IPS-NIHi11 (cell line): ENCODE results near the gene AMPH.

Source experiments
- DNase-seq: peaks from one replicate; pipeline ENCODE4 v3.0.0; 2012; ENCODE audit warnings: mixed read lengths, low spot score

AMPH gene

DNA sequence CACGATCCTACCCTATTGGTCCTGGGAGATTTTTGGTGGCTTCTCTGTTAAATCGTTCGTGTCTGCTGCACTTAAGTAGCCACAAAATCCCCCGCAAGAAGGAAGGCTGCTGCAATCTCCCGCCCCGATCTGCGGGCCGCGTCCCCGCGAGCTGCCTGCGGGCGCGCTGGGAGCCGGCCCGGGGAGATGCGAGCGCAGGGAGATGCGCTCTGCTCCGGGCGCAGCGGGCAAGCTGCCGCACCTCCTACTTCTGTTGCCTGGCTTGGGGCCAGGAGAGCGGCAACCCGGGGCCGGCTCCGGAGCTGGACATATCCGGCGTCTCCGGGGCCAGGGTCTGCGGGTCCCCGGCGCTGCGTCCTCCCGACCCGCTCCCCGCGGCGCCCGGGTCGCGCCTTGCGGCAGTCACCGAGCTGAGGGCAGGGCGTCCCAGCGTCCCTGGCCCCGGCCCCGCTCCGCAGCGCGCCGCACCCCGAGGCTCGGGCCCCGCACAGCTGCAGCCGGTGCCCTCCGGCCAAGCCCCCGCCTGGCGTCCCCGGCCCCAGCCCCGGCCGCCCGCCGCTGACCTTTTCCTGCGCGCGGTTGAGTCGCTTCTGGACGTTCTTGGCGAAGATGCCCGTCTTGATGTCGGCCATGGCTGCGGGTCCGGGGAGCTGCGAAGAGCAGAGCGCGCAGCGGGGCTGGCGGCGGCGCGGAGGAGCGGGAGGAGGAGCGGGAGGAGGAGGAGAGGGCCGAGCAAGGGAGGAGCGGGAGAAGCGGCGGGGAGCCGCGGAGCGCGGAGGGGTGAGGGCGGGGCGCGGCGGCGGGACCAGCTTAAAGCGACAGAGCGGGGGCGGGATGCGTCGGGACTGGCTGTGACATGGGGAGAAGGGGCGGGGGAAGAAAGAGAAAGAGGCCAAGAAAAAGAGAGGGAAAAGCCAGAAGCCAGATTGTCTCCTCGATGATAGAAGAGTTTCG is at the start of gene AMPH:
Gene AMPH (minus strand): TSS at position 654 of the 954 bp plus-strand sequence. CDS start 22 bp downstream, at position 632.
- peak; percentile 82 for DNase-seq

DNA sequence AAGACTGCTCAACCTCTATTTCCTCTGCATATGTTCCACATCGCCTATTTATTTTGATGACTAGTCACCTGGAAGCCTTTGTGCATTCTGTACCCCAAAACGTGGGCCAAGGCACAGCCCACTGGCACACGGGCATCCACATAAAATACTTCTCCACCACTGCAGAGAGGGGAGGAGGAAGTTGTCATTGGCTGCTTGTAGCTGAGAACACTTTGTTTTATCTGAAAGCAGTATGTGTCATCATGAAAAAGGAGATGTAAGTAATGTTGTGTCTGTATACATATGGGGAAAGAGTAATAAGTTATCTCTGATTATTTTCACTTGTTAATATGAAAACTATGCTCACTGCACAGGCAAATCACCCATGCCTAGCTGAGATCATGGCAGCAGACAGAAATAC is 48.2 kb upstream of the AMPH start:
- no peak for DNase-seq

DNA sequence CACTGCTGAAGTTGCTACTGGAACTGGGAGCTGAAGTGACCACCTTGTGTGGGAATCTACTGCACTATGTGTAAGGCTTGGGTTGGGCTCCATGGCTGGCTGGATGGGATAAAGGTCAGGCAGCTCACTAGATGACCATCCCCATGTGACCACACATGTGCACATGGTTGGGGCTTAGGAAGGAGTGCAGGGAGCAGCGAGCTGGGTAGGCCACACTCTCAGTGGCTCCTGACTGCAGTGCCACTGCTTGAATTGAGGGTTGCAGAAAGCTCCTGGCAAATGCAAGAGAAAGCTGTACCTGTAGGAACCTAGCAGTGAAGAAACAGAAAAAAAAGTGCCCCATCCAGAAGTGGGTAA is 47.5 kb upstream of the AMPH start:
- DNase-seq, result no peak

DNA sequence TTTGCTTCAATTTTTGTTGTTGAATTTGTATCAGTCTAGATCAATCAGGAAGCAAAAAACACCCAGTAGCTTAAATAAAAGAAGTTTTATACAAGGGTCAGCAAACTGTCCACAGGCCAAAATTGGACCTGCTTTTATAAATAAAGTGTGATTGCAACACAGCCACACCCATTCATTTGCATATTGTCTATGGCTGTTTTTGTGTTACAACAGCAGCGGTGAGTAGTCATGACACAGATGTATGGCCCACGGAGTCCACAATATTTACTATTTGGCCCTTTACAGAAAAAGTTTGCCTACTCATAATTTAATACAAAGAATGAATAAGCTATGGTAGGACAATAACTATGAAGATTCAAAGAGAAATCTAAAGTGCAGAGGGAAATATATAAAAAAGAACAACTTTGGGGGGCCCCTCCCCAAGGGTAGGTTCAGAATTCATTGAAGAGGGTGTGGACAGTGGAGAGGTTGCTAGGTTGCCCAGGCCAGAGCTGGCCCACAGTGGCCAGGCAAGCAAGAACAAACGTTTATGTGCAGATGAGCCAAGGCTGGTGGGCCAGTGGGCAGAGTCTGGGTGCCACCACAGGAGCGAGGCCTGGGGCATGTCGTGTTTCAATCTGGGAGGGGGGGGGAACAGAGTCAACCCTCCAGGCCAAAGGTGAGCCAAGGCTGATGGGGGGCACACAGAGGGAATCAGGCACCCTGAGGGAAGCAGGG is 47.0 kb upstream of the AMPH start:
- no peak for DNase-seq

DNA sequence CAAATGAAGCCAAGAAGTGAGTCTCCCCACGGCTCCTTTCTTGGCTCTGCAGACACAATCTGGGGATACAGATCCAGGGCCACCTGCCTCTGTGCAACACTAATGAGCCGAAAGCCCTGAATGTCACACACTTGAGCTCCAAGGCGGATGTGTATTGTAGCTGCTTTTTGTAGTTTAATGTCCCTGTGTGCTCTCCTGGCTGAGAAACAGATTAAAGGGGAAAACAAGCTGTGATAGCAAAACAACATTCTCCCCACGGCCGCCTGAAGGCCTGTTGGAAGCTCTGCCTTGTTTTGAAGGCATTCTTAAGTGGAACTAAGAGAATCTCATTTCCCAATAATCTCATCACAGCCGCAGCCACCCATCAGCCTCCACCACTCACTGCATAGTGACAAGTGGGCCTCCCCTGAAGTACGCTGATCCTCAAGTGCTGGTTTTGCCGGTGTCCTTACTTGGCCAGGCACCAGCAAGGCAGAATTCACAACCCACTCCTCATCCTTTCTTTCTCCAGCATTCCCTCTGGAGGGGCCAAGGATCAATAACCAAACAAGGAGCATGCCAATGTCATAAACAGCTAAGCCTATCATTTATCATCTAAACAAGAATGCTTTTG is 44.4 kb upstream of the AMPH start:
- no peak for DNase-seq

DNA sequence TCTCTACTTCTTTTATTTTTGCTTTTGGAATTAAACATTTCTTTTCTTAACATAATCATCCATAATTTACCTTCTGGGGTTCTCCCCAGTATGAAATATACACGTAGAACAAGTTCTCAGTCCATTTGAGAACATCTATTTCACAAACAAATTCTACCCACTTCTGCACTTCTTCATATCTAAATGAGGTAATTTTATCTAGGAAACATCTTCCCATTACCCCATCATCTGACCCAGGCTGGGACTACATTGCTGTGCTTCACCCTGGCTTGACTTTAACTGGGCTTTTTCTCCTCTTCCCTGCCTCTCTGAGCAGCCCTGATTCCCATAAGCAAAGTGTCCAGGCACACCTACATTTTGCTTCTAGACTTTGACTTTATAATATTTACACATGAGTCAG is 43.3 kb upstream of the AMPH start:
- no peak for DNase-seq

DNA sequence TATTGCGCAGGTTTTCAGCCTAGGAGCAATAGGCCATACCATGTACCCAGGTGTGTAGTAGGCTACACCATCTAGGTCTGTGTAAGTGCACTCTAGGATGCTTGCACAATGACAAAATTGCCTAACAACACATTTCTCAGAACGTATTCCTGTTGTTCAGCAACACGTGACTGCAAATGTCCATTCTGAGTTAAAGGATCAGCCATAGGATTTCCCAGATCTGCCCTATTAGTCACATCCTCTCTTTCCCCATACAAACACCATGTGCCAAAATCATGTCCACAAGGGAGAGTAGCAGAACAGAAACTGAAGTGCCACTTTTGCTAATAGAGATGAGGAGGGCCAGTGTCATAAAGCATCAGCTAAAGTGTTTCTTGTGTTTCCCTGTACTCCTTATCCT is 42.6 kb upstream of the AMPH start:
- DNase-seq, result no peak

DNA sequence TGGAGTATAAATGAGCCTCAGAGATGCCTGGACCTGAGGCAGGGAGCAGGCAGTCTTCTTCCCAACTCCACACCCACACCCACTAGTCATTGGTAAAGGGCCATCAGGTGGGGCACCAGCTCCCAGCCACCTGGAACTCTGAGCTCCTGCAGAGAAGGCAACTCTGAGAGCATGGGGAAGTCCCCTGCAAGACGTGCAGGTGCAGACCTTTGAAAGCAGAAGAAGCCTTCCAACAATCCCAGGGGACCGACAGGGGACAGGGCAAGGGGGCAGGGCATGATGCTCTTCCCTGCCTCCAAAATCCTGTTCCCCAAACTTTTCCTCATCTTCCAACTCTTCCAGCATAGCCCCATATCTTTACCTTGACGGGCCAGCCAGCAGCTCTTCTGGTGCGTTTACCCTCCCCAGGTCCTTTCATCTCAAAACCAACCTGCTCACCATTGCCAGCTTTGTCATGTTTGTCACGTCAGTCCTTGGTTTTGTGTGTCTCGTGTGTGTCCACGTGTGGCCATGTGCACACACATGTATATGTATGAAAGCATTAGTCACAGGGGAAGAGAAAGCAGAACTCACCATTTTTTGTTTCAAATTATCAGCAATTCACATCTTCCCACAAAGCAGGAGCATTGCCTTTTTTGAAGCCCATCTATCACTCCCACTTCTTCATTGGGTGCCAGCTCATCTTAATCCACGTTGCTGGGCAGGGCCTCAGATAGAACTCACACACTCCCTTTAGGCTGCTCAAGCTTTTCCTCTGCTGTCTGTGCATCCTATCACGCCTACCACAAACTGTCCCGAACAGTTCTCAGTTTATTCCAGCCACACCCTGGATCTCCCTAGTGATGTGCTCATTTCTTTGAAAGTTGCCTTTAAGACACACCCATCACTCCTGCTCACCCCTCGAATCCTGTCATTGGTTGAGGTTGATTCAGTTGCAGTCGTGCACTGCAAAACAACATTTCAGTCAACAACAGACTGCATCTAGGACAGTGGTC is 41.0 kb upstream of the AMPH start:
- DNase-seq, result no peak

DNA sequence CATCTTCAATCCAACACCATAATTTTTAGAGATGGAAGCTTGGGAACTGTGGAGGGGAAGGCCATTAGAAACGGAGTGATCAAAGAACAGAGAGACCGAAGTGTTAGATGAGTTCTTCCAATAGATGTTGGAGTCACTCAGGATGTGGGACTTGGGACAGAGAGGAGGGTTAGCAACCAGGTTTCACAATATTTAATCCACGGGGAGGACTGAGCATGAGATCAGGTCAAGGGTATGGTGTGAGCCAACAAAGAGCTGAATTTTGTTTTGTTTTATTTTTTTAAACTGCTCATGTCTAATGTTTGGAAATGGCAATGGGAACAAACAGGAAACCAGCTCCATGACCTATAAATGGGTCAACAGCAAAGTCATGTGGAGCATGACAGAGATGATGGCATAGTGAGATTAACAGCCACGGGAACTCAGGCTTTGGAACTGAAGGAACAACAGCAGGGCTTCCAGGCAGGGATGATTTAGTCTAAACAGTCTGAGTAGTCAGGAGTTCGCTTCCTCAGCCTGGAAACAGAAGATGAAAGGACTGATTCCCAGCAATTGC is 38.9 kb upstream of the AMPH start:
- DNase-seq, result no peak

DNA sequence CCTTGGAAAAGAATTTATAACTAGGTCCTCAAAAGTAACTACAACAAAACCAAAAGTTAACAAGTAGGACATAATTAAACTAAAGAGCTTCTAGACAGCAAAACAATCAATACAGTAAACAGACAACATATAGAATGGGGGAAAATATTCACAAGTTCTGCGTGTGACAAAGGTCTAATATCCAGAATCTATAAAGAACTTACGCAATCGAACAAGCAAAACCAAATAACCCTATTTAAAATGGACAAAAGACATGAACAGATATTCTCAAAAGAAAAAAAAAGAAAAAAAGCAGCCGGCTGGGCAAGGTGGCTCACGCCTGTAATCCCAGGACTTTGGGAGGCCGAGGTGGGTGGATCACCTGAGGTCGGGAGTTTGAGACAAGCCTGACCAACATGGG is 33.8 kb upstream of the AMPH start:
- no peak for DNase-seq

DNA sequence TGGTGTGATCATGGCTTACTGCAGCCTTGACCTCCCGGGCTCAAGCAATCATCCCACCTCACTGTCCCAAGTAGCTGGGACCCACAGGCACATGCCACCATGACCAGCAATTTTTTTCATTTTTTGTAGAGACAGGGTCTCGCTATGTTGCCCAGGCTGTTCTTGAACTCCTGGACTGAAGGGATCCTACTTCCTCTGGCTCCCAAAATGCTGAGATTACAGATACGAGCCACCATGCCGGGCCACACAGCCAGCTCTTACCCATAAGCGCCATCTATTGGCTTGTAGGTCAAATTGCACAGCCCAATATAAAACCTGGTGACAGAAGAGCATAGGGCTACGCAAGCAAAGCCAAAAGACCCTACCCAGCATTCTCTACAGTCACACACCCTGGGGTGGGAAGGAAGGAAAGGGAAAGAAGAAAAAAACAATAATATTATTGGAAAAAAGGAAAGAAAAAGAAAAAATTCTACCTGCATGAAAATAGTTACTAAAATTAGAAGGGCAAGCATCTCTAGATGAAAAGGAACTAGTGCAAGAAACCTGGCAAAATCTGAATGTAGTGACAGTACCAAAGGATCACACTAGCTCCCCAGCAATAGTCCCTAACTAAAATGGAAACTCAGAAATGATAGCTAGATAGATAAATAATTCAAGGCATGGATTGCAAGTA is 29.4 kb upstream of the AMPH start:
- DNase-seq, result peak; percentile 68

DNA sequence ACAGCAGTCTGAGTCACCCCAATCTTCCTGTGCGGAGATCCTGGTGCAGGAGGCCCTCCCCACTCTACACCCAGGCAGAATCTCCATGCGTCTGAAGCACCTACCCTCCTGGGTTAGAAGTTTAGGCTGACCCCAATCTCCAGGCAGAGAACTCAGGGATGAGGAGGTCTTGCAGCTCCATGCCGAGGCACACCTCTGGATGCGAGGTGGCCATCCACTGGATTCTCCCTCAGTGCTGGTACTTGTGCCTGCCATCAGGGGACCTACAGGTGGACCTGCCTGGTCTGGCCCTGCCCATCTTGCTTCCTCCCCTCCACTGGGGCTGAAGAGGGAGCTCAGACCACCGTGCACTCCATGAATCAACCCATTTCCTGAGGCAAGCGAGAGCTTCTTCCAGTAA is 28.8 kb upstream of the AMPH start:
- DNase-seq, result no peak

DNA sequence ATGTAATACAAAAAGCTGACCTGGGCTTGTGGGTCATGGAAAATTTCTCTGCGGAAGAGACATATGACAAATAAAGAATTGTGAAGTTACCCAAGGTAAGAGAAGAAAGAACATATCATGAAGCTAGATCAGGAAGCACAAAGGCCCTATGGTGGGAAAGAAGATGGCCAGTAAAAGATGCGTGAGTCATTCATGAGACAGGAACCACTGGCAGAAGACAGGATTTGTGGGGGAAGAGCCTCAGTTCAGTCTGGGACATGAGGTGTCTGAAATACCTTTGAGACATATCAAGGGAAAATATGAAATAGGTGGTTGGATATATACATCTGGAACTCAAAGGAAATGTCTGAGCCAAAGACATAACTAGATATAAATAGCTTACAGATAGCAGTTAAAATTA is 27.7 kb upstream of the AMPH start:
- no peak for DNase-seq

DNA sequence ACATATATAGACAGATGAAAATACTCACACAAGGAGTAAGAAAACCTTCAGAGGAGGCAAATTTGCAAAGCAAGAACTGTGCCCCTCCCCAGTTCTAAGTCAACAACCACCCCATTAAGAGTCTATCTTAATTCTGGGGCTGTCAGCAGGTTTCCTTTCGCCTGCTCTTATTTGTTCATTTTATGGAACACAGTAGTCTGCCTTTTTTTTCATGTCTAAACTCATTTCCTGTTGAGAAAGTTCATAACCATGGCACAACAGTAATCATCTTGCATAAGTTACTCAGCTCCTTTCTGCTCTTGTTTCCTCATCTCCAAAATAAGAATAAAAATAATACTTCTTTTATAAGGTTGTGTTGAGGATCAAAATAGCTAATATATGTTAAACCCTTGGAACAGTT is 25.8 kb upstream of the AMPH start:
- DNase-seq, result no peak

DNA sequence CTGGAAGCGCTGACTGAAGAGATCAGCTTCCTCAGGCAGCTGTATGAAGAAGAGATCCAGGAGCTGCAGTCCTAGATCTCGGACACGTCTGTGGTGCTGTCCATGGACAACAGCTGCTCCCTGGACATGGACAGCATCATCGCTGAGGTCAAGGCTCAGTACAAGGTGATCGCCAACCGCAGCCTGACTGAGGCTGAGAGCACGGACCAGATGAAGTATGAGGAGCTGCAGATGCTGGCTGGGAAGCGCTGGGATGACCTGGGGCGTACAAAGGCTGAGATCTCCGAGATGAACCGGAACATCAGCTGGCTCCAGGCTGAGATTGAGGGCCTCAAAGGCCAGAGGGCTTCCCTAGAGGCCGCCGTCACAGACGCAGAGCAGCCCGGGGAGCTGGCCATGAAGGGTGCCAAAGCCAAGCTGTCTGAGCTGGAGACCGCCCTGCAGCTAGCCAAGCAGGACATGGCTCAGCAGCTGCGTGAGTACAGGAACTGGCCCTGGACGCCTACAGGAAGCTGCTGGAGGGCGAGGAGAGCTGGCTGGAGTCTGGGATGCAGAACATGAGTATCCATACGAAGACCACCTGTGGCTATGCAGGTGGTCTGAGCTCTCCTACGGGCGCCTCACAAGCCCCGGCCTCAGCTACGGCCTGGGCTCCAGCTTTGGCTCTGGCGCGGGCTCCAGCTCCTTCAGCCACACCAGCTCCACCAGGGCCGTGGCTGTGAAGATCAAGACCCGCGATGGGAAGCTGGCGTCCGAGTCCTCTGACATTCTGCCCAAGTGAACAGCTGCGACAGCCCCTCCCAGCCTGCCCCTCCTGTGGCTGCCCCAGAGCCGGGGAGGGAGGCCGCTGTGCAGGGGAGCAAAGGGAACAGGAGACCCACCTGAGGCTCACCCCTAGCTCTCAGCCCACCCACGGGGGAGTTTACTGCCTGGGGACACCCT is 24.9 kb upstream of the AMPH start:
- no peak for DNase-seq

DNA sequence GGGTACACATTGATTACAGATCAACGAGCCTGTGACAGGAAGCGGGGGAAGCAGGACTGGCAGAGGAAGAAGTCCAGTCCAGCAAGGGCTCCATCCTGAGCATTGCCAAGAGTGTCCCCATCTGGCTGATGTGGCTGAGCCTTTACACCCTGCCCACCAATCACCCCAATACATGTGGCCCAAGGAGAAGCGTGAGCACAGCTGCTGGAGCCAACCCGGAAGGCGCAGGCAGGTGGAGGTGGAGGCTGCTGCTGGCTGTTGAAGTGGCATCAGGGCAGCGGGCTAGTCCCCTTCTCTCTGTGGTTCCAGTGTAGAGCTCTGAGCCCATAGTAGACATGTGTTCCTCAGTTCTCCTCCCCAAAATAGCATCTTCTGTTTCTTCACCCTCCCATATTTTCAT is 6.8 kb upstream of the AMPH start:
- no peak for DNase-seq

DNA sequence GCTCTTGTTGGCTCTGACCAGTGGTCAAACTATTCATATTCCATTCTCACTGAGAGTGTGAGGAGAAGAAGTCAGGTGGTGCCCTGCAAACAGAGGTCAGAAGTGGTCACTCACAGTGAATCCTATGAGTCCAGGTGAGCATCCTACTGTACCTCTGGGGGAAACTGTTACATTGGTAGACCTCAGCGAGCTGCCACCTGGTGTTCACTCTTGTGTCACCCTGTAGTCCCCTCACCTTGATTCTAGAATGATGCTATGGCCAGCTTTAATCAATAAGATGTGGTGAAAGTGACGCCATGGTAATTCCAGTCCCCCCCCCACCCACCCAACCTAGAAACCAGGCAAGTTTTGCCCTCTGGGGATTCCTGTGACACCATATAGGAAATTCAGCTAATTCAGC is 1.2 kb upstream of the AMPH start:
- DNase-seq, result no peak

DNA sequence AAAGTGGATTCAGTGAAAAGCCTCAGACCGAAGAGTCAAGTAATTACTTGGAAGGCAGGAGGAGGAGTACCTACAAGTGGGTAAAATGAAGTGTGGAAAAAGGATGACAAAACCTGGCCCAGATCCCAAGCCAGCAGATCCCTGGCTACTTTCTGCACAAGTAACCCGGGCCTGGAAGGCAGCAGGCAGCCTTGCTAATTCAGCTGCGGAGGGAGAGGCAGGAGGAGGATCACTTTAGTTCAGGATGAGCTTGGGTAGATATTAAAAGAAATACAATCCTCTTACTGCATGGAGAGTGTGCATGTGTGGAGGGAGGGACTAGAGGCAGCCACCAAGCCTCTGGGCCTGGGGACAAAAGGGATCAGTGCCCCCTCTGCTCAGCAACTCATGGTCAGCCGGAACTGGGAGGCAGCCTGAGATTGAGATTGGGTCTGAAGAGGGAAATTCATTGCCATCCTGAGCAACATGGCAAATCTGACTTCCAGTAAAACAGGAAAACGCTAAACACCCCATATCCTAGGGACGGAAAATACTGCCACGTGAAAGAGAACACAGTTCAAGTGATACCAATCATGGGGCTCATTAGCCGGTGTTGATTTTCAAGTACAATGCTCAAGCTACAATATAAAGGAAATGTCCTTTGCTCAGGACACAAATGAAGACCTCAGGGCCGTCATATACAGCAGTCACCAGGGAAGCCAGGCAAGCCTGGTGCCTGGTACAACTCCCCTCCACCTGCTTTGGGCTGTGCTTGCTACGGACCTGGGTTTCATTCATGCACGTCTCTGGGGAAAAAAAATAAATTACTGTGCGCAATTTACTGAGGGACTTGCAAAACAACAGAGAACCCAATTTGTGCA is 1.3 kb downstream of the AMPH start:
- DNase-seq, result no peak
